Measurements from ENCODE around the gene SCLY.
"Not testable (repeated sequence)": the region's sequence is repeated elsewhere in the genome, so short reads cannot be mapped to it uniquely, and the experiment has no call there.

SCLY gene

DNA sequence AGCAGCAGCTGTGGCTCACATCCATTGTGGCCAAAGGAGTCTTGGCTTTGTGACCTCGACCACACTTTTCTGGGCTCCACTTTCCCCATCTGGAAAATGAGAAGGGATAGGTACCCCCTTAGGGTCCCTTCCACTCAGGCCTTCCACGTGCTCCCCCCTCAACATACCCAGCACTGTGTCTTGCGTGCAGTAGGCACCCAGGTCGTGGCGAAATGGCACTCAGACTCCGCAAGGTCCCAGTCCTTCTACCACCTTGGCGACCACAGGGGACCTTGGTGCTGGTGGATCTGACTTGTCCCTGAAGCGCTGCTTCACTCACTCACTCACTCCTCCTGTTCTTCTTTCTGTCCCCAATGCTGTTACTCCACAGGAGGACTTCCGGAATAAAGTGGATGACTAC lies 19.9 kb upstream of the SCLY start:
- DNase-seq (ENCODE audit: low spot score) = no peak

DNA sequence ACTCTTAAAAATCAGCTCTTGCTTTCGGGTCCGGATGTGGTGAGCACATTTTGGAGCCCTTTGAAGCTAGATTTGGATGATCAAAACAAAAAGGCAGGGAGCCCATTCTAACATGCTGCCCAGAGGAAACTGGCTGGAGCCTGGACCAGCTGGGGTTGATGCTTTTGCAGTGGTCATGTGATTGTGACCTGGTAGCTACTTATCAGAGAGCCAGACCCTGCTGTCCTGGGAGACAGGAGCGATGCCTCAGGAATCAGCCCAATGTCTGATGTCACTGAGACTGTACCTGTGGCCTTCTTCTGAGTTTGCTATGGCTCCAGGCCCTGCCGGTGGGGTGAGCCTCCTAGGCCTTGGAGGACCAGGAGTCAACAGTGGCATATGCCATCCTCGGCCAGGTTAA lies 18.7 kb upstream of the SCLY start:
- DNase-seq (ENCODE audit: low spot score) = no peak

DNA sequence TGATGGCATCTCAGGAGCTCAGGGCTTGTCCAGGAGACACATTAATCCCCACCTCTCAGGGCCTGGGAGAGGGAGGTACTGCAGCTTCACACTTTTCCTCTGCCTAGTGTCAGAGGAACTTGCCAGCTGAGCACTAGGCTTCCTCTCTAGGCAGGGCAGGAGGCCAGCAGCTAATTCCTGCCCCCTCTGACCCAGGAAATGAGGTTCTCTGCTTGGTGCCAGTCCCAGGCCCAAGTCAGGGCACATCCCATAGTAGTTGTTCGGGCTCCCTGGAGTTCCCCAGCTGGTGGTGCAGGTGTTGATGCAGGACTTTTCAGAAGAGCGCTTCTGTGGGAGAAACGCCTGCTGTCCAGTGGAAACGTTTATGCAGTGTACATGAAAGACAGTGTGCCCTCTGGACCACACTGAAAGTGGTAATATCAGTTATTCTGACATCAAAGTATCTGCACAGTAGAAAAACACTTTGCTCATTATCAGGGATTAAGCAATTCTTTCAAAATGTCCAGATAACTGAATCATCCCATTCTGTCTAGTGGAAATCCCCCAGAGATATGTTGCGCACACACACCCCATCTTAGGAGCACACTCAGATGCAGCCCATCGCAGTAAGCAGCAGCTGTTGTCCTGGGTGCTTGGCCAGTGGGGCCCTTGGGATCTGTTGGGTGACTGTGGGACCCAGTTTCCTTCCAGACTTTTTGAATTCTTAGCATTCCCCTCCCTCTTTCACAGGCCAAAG lies 17.8 kb upstream of the SCLY start:
- no peak for DNase-seq (ENCODE audit: low spot score)

DNA sequence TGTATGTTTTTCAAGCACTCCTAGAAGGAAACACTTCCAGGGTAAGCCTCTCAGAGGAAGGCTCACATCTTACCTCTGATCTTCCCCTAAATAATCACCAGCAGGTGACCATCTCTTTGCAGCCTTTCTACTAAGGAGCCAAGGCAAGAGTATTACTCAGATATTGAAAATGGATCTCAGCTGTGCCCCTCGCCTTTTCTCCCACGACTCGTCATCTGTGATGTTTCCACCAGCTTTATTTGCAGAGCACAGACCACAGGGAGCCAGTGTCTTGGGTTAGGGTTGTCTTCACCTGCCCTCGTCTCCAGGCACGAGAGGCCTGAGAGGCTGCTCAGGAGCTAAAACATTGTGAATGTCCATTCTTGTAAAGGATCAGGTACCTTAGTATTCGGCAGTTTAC lies 16.9 kb upstream of the SCLY start:
- no peak for DNase-seq (ENCODE audit: low spot score)

DNA sequence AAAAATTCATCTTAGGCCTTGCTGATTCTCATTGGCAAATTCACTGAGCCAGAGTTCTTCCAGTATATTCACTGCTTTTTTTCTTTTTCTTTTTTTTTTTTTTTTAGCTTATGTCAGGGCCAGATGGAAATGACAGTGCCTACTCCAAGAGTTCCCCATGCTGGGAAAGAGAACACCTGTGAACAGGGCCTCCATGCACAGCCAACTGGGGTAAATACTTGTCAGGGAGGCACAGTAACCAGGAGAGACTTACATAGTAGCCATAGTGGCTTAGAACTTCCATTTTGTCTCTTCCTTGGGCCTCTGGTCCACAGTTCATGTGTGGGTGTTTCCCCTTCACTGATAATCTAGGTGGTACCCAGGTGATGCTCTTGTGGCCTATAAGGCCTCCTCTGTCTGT lies 15.2 kb upstream of the SCLY start:
- DNase-seq (ENCODE audit: low spot score) = no peak

DNA sequence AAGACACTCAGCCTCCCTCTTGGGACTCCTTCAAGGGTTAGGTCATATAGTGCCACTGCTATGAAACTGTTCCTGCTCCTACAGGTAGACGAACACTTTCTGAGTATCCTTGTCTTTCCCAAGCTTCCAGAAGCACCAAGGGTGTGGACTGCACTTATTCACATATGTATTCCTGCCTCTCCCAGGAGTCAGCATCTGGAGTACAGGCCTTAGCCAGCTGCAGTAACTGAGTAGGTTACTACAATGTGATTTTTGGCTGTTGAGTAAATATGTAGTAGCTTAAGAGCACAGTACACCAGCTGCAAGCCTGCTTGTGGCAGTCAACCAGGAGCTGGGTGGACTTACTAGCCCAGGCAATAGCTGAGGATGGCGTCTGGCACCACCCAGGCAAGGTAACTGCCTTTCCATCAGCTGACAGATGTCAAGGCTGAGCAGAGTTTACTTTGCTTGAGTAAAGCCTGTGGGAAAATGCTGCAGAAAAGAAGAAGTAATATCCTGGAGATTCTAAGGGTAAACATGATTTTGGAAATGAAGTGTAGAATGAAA lies 14.0 kb upstream of the SCLY start:
- no peak for DNase-seq (ENCODE audit: low spot score)

DNA sequence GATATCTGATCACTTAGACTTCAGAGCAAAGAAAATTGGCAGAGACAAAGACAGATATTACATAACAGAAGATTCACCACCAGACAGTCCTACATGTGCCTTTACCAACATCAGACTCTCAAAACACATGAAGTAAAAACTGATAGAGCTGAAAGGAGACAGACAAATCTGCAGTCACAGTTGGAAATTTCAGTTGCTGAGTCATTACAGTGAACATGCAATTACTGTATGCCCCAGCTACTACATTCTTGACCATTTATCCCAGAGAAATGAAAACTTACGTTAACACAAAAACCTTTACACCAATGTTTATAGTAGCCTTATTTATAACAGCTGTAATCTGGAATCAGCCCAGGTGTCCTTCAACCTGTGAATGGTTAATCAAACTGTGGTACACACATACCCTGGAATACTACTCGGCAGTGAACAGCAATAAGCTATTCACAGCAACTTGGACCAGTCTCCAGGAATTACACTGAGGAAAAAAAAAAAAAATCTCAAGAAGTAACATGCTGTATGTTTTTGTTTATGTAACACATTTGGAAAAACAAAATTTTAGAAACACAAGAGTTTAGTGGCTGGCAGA lies 7.5 kb upstream of the SCLY start:
- DNase-seq (ENCODE audit: low spot score) = peak; percentile 13

DNA sequence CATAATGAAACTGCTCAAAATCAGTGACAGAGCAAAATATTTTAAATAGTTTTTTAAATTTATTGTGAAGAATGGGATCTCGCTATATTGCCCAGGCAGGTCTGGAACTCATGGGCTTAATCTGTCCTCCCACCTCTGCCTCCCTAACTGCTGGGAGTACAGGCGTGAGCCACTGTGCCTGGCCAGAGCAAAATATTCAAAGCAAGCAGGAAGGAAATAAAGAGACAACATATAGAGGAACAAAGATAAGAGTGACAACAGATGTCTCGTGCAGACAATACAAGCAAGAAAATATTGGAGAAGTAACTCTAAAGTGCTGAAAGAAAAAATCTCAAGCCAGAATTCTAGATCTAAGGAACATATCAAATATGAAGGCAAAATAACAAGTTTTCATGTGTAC lies 5.0 kb upstream of the SCLY start:
- no peak for DNase-seq (ENCODE audit: low spot score)

DNA sequence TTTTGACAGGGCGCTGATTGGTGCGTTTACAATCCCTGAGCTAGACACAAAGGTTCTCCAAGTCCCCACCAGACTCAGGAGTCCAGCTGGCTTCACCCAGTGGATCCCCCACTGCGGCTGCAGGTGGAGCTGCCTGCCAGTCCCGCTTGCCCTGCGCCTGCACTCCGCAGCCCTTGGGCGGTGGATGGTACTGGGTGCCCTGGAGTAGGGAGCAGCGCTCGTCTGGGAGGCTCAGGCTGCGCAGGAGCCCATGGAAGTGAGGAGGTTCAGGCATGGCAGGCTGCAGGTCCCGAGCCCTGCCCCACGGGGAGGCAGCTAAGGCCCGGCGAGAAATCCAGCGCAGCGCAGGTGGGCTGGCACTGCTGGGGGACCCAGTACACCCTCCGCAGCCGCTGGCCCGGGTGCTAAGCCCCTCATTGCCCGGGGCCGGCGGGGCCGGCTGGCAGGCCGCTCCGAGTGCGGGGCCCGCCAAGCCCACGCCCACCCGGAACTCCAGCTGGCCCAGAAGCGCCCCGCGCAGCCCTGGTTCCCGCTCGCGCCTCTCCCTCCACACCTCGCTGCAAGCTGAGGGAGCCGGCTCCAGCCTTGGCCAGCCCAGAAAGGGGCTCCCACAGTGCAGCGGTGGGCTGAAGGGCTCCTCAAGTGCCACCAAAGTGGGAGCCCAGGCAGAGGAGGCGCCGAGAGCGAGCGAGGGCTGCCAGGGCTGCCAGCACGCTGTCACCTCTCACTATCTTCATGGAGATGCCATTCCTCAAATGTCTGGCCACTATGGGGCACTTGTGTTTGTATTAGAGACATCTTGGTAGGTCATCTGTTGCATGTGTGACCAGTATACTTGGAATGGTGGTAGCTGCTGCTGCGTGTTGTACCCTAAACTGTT lies 2.9 kb upstream of the SCLY start:
- DNase-seq (ENCODE audit: low spot score) = not testable (repeated sequence)

DNA sequence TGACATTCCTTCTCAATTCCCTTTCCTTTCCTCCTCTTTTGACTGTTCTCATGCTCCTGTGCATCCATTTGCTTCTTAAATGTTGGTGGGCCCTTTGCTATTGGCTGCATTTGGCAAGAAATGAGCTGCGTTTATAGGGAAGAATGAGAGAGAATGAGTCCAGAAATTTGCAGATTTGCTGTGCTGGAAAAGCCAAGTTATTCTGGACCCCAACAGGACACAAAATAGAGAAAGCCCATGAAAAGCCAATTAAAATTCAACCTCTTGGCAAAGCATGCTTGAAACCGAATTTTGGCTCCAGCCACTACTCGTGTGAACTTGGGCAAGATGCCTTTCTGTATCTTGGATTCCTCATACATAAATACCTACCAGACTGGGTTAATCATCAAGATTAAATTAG lies 1.3 kb upstream of the SCLY start:
- no peak for DNase-seq (ENCODE audit: low spot score)

DNA sequence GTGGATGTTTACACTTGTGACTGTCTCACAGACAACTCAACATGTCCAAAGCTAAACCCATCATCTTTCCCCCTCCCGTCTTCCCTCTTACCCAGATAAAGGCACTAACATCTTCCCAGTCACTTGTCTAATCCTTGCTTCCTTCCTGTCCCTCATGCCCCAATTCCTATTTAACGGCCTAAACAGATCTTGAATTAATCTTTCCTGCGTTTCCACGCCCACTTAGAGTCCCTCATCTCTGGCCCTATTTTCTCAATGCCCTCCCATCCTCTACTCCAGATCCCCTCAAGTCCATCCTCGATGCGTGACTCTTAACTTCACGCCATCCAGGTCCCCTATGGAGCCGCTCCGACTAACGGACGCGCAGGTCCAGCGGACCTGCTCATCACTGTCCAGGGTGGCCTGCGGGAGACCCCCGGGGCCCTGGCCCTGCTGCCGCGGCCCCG lies 682 bp upstream of the SCLY start:
- DNase-seq (ENCODE audit: low spot score) = no peak

DNA sequence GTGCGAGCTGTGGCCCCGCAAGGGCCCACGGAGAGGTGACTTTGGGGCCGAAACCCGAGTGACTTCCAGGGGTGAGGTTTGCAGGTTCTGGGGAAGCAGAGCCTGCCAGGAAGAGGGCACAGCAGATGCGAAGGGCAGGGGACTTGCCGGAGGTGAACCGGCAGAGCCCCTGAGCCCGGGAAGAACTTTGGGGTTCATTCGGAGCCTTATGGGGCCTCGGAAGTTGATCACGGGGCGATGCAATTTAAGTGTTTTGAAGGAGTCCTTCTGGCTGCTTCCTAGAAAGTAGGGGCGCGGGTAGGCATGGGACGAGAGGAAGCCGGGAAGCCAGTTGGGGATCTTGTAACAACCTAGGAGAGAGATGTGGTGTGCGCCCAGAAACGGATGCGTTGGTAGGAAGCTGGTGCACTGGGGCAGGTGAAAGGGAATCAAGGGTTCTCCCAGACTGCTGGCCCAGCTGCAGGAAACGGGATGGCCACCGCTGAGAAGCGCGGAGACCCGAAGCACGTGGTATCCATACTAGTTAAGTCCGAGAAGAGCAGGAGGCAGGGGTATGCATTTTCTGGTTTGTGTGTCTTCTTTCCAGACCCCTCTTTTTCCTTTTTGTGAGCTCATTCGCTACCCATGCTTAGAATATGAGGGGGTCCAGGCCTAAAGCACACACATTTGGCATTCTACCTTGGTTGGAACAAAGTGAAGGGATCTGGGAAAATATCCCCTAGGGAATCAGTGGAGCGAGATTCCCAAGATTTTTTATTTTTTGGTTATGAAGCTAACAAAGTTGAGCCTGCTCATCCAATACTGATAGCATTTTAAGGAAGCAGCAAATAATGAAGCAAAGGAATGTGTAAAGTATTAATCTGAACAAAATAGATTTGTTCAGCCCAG lies 758 bp downstream of the SCLY start:
- peak; percentile 59 for DNase-seq (ENCODE audit: low spot score)

DNA sequence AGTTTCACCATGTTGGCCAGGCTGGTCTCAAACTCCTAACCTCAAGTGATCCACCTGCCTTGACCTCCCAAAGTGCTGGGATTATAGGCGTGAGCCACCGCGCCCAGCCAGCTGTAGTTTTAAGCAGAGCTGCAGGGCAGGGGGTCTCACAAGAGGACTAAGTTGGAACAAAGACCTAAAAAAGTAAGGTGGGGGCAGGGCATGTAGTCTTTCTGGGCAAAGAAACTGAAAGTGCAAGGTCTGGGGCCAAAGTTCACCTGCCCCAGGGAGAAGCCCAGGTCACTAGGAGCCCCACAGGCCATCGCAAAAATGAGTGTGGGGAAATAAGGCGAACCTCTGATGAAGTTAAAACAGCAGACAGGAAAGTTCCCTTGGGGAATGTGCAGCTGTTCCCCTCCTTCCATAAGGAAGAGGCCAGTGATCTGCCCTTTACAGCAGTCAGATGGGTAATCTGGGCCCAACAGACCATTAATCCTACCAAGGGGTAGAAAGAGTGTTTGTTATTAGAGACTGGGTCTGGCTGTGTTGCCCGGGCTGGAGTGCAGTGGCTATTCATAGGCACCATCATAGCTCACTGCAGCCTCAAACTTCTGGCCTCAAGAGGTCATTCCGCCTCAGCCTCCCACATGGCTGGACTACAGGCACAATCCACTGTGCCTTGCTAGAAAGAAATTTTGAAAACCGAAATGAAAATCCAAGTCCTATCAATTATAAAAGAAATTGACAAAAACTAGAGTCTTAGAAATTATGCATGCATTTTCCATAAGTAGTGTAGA lies 2.8 kb downstream of the SCLY start:
- DNase-seq (ENCODE audit: low spot score) = no peak

DNA sequence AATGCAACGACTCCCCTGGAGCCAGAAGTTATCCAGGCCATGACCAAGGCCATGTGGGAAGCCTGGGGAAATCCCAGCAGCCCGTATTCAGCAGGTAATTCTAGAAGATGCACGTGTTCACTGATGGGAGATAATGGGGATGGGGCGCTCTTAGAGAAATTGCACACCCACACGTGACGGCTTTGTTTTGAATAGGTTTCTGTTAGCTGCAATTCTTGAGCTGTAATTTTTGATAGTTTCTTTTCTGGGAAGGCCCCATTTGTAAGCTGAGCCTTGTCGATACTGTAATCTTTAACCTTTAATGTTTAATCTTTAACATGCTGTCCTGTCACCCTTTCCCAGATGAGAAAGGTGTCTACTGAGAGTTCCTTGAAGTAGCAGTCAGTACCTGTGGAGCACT lies 3.6 kb downstream of the SCLY start:
- DNase-seq (ENCODE audit: low spot score) = peak; percentile 55

DNA sequence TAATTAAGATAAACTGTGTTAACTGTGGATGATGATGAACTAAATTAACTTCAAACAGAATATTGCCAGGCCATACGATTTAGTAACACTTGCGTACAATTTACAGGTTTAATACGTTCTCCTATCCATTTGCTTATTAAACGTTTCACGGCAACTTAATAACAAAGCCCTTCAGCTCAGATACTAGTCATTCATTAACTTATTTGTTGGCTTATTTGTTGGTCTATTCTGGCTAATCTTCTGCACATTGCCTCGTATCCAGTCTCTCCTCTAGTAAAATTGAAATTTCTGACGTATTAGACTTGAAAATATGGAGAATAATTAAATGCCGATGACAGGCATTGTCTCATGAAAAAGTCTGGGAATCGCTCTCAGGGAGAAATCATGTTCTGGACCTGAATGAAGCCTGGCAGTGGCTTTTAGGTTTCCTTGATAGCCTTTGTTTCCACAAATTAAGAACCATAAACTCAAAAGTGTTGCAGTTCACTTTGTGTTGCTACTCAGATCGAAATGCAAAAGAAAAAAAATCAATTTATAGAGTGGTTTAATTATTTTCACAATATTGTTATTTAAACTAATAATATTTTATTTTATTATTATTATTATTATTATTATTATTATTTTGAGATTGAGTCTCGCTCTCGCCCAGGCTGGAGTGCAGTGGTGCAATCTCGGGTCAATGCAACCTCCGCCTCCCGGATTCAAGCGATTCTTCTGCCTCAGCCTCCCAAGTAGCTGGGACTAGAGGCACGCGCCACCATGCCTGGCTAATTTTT lies 4.5 kb downstream of the SCLY start:
- peak; percentile 24 for DNase-seq (ENCODE audit: low spot score)

DNA sequence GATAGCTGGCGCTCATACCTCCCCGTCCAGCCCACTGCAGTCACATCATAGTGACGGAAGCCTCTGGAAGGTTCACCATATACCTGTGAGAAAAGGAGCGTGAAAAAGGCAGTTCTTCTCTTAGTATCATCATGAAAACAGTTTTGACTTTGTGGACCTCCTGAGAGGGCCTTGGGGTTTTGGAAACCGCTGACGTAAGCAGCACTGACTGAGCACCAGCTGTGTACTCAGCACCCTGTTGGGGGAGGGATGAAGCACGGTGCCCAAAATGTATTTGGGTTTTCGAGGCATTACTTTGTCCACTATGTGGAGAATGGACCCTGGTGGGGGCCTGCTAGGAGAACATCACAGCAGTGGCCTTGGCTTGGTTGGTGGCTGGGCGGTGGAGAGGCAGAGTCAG lies 5.4 kb downstream of the SCLY start:
- no peak for DNase-seq (ENCODE audit: low spot score)

DNA sequence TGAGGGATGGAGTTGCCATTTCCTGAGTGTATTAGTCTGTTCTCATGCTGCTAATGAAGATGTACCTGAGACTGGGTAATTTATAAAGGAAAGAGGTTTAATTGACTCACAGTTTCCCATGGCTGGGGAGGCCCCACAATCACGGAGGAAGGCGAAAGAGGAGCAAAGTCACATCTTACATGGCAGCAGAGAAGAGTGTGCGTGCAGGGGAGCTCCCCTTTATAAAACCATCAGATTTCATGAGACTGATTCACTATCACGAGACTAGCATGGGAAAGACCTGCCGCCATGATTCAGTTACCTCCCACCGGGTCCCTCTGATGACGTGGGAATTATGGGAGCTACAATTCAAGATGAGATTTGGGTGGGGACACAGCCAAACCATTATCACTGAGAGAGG lies 5.9 kb downstream of the SCLY start:
- DNase-seq (ENCODE audit: low spot score) = not testable (repeated sequence)

DNA sequence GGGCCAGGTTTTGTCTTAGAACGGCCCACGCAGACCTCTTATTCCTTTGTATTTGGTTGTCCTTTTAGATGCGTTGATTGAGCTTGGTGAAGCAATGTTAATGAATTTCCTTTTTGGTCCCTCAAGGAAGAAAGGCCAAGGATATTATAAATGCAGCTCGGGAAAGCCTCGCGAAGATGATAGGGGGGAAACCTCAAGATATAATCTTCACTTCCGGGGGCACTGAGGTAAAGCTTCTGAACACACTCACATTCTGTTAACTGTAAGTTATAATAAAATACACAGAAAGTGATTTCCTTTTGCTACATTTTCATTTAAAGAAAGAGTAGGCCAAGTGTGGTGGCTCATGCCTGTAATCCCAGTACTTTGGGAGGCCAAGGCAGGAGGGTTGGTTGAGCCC lies 7.1 kb downstream of the SCLY start:
- no peak for DNase-seq (ENCODE audit: low spot score)

DNA sequence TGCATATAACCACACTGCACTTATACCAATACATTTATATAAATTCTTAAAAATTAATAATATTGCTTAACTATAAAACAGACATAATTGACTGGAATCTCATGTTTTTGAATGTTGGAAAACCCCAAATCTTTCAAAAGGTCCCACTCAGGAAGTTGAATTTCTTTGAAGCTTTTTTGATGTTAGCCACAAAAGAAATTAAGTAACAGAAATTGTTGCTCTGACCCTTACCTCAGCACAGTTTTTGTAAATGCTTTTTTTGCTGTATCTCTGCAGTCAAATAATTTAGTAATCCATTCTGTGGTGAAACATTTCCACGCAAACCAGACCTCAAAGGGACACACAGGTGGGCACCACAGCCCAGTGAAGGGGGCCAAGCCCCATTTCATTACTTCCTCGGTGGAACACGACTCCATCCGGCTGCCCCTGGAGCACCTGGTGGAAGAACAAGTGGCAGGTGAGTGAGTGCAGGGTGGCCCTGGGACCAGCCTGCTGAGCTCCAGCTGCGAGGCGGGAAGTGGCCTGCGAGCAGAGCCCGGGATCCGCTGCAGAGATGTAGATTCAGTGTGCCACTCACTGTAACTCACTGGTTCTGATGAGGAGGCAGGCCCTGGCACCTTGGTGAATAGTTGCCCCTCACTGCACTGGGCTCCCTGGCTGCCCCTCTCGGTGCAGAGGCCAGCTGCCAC lies 8.4 kb downstream of the SCLY start:
- DNase-seq (ENCODE audit: low spot score) = no peak

DNA sequence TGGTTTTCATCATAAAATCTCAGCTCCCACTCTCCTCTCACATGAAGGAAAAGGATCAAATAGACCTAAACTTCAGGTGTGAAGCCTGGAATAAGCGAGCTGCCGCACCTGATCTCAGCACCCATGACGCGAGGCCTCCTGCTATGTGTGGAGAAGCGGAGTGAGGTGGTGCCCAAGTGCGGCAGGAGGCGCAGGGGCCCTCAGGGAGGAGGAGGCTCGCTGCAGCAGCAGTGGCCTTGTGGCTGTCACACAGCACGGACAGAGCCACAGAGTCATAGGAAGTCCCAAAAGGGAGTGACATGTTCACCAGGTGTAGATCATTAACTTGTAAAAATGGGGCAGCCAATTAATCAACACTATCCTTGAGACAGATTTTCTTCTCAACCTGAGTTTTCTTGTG lies 9.1 kb downstream of the SCLY start:
- DNase-seq (ENCODE audit: low spot score) = peak; percentile 33
